Endothelial cell of umbilical vein (primary cell): ENCODE data around the gene NEB. TPM values are rescaled to one million over a fixed set of nuclear protein-coding genes. Genes with fewer than 3 reads are reported as not detected.

Experiments used
- BruUV-seq: library from RNA; stranded (reverse); fragments of 400-500 nt; replicated peaks from 2 replicates; lab custom pipeline; 2021; lab: Mats Ljungman, UMichigan
- CTCF ChIA-PET: fragments of 300-600, 350-600 bp; sonication (Branson Sonifier 250); formaldehyde crosslinking; loops from one replicate; lab custom pipeline; 2021; ENCODE audit warnings: antibody characterized with exemption, inconsistent platforms; lab: Charles Lee
- POLR2A ChIA-PET: fragments of 300-600, 350-600 bp; sonication (Branson Sonifier 250); formaldehyde crosslinking; loops from one replicate; lab custom pipeline; 2021; ENCODE audit warnings: antibody characterized with exemption, inconsistent platforms; lab: Charles Lee
- DNase-seq: peaks from one replicate; pipeline ENCODE4 v3.0.0-alpha.2; 2011; ENCODE audit warnings: low read depth, low spot score
- FAIRE-seq: peaks from 2 replicates; lab custom pipeline; 2011; peaks lifted over from hg19 to GRCh38; lab: Jason Lieb, UNC
- H2AFZ ChIP-seq: 2 replicates; pipeline ENCODE4 v1.6.0; 2012; ENCODE audit warnings: low read depth, low read length, control low read depth, inconsistent platforms
- H3K27ac ChIP-seq: 2 replicates; pipeline ENCODE4 v1.5.1; 2011; ENCODE audit warnings: low read depth, mild to moderate bottlenecking, control low read depth, low read length, moderate library complexity; ENCODE audit not compliant: insufficient read depth
- H3K27me3 ChIP-seq, 2 experiments: 2 replicates each; pipeline versions ENCODE4 v1.6.0 to v1.6.1; 2011; ENCODE audit warnings: low read length in 2 of 2, mixed read lengths in 1 of 2; ENCODE audit not compliant: control insufficient read depth in 2 of 2, insufficient read depth in 2 of 2
- H3K36me3 ChIP-seq, 2 experiments: 2 replicates in 1 of 2; 3 replicates in 1 of 2; pipeline ENCODE4 v1.5.1; 2011; ENCODE audit warnings: low read length in 2 of 2, mild to moderate bottlenecking in 1 of 2, moderate library complexity in 1 of 2; ENCODE audit not compliant: control insufficient read depth in 2 of 2, insufficient read depth in 2 of 2; ENCODE audit errors: extremely low read depth in 1 of 2
- H3K4me1 ChIP-seq: 3 replicates; pipeline ENCODE4 v1.5.1; 2011; ENCODE audit warnings: mild to moderate bottlenecking, low read length; ENCODE audit not compliant: control insufficient read depth, insufficient read depth; ENCODE audit errors: extremely low read depth
- H3K4me2 ChIP-seq: 2 replicates; pipeline ENCODE4 v1.6.1; 2011; ENCODE audit warnings: low read length, control low read depth, mixed read lengths; ENCODE audit not compliant: insufficient read depth
- H3K4me3 ChIP-seq, 3 experiments: fragments of 200-600 bp in 1 of 3; sonication (generic), shearing (Covaris generic) in 1 of 3; replicated peaks in 1 of 3; 2 replicates each; pipeline ENCODE4 v1.5.1; 2011 to 2016; ENCODE audit warnings: control low read depth in 3 of 3, low read length in 3 of 3, mild to moderate bottlenecking in 2 of 3, inconsistent platforms in 1 of 3, low read depth in 1 of 3, moderate library complexity in 1 of 3; ENCODE audit not compliant: insufficient read depth in 1 of 3
- H3K79me2 ChIP-seq: 2 replicates; pipeline ENCODE4 v1.6.0; 2012; ENCODE audit warnings: low read length, inconsistent platforms; ENCODE audit not compliant: control insufficient read depth, insufficient read depth
- H3K9ac ChIP-seq: replicated peaks from 2 replicates; pipeline ENCODE3; 2011; ENCODE audit warnings: low read length, control low read depth; ENCODE audit not compliant: insufficient read depth; ENCODE audit errors: extremely low read depth
- H3K9me1 ChIP-seq: replicated peaks from 3 replicates; pipeline ENCODE4 v1.6.0; 2011; ENCODE audit warnings: mild to moderate bottlenecking, low read length; ENCODE audit not compliant: control insufficient read depth, insufficient read depth; ENCODE audit errors: extremely low read depth
- H3K9me3 ChIP-seq: replicated peaks from 2 replicates; pipeline ENCODE4 v1.5.1; 2012; ENCODE audit warnings: low read length, inconsistent platforms; ENCODE audit not compliant: control insufficient read depth, insufficient read depth
- H4K20me1 ChIP-seq: replicated peaks from 2 replicates; pipeline ENCODE3; 2011; ENCODE audit warnings: mild to moderate bottlenecking, low read length; ENCODE audit not compliant: control insufficient read depth, insufficient read depth; ENCODE audit errors: extremely low read depth
- EZH2 ChIP-seq: IDR thresholded peaks from 2 replicates; pipeline ENCODE4 v1.6.1; 2012; ENCODE audit warnings: borderline replicate concordance, low read depth, mild to moderate bottlenecking, moderate library complexity, low read length, inconsistent platforms; ENCODE audit not compliant: severe bottlenecking
- FOS ChIP-seq: IDR thresholded peaks from 2 replicates; pipeline ENCODE4 v1.6.1; 2011; ENCODE audit warnings: mild to moderate bottlenecking, low read length, moderate library complexity, borderline replicate concordance; ENCODE audit not compliant: insufficient read depth
- GATA2 ChIP-seq: IDR thresholded peaks from 2 replicates; pipeline ENCODE4 v1.7.0; 2011; ENCODE audit warnings: low read depth, mild to moderate bottlenecking, moderate library complexity, mixed read lengths, low read length; ENCODE audit not compliant: insufficient read length, insufficient read depth
- JUN ChIP-seq: IDR thresholded peaks from 2 replicates; pipeline ENCODE4 v1.6.1; 2011; ENCODE audit warnings: borderline replicate concordance, low read depth; ENCODE audit not compliant: insufficient read length, insufficient read depth
- MYC ChIP-seq: IDR thresholded peaks from one replicate; pipeline ENCODE4 v1.6.1; 2011; ENCODE audit warnings: mild to moderate bottlenecking, low read depth, low read length
- POLR2A ChIP-seq: IDR thresholded peaks from 2 replicates; pipeline ENCODE4 v1.6.1; 2012; ENCODE audit warnings: low read depth, mild to moderate bottlenecking, control low read depth, low read length
- POLR2AphosphoS5 ChIP-seq: IDR thresholded peaks from 2 replicates; pipeline ENCODE4 v1.6.1; 2012; ENCODE audit warnings: low read depth, mild to moderate bottlenecking, control low read depth, low read length, moderate library complexity; ENCODE audit not compliant: insufficient read depth
- dilution Hi-C: fragments of 300-500 bp; cut with MboI; formaldehyde crosslinking; loops from one replicate; pipeline ENCODE4 v1.15.0; 2019; ENCODE audit warnings: low sequenced_read_pairs; ENCODE audit not compliant: extremely low pct_ligation_motif_present
- intact Hi-C: fragments of 100-400 bp; cut with micrococcal nuclease; formaldehyde crosslinking; loops from one replicate; pipeline ENCODE4 v1.10.0; 2022
- polyA plus RNA-seq, 4 experiments: library from polyadenylated mRNA; depleted of rRNA in 3 of 4; stranded (reverse) in 3 of 4; unstranded in 1 of 4; fragments of >200 nt; gene quantifications; 2 replicates each; pipeline versions ENCODE4 v1.2.1 to v1.2.3, GENCODE V29; 2011 to 2012; ENCODE audit warnings: missing spikeins in 1 of 4
- total RNA-seq: library from RNA; stranded (reverse); gene quantifications from 2 replicates; pipeline ENCODE4 v1.2.3, GENCODE V29; 2021
- TF ChIP-seq, protein P1 (sequence below), 2 donors: IDR thresholded peaks; 1 replicate in 1 of 2; 2 replicates in 1 of 2; pipeline ENCODE4 v1.5.1; 2011; ENCODE audit warnings: low read length in 2 of 2, mild to moderate bottlenecking in 2 of 2, moderate library complexity in 2 of 2, control low read depth in 1 of 2, inconsistent platforms in 1 of 2, low read depth in 1 of 2; ENCODE audit not compliant: insufficient read depth in 1 of 2; ENCODE audit errors: extremely low read depth in 1 of 2
- TF ChIP-seq, protein P2 (sequence below): IDR thresholded peaks from 2 replicates; pipeline ENCODE4 v1.6.1; 2011; ENCODE audit not compliant: insufficient read depth, insufficient read length

The NEB gene
- total and polyA plus RNA-seq, 2 donors (not counting 3 experiments of a cell fraction or from before 2014, with no cell fraction given): 0.84 to 1.8 TPM

DNA sequence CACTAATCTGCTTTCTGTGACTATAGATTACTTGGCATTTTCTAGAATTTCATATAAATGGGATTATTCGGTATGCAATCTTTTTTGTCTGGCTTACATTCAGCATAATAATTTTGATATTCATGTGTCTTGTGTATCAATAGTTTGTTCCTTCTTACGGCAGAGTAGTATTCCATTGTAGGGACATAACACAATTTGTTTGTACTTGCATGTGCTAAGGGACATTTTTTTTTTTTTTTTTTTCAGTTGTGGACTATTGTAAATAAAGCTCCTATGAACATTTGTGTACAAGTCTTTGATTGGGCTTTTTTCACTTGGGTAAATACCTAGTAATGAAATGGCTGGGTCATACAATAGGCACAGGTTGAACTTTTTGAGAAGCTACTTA lies 48.9 kb upstream of the NEB start:
- DNase-seq (no peak), FAIRE-seq (no peak)
- Histone ChIP-seq H3K9me1 (no peaks in the 10 kb centered on the region), H3K27ac (no peak overlapping the region), H3K79me2 (no peaks in the 10 kb centered on the region), H3K4me3 (no peak overlapping the region), H3K36me3 (peaks cover 4 to 6% of the 10 kb centered on the region in 2 experiments), H3K27me3 (no peaks in the 10 kb centered on the region), H4K20me1 (no peaks in the 10 kb centered on the region), H3K9ac (no peak overlapping the region), H2AFZ (no peak overlapping the region), H3K4me1 (no peaks in the 10 kb centered on the region), H3K9me3 (no peaks in the 10 kb centered on the region), H3K4me2 (no peak overlapping the region)
- dilution Hi-C loops: no loop called here
- POLR2A ChIA-PET: interaction anchor here (0.6 kb wide), 1 partner anchor 334 kb away, joined by 3 read pairs; no protein-coding TSS in a partner anchor
- CTCF ChIA-PET: interaction anchor here (1.1 kb wide), 1 partner anchor 50 kb away, joined by 3 read pairs; no protein-coding TSS in a partner anchor
- BruUV-seq: no TSS peak
- intact Hi-C loops: no loop called here
- TF ChIP-seq GATA2: no peak
- no peak for TF ChIP-seq EZH2
- no peak for TF ChIP-seq MYC
- TF ChIP-seq POLR2A: no peak
- TF ChIP-seq, protein P1, sequence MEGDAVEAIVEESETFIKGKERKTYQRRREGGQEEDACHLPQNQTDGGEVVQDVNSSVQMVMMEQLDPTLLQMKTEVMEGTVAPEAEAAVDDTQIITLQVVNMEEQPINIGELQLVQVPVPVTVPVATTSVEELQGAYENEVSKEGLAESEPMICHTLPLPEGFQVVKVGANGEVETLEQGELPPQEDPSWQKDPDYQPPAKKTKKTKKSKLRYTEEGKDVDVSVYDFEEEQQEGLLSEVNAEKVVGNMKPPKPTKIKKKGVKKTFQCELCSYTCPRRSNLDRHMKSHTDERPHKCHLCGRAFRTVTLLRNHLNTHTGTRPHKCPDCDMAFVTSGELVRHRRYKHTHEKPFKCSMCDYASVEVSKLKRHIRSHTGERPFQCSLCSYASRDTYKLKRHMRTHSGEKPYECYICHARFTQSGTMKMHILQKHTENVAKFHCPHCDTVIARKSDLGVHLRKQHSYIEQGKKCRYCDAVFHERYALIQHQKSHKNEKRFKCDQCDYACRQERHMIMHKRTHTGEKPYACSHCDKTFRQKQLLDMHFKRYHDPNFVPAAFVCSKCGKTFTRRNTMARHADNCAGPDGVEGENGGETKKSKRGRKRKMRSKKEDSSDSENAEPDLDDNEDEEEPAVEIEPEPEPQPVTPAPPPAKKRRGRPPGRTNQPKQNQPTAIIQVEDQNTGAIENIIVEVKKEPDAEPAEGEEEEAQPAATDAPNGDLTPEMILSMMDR (IDR thresholded peaks at IDR 0.05; ENCODE audit: extremely low read depth in 1 of 2, insufficient read depth in 1 of 2, low read depth in 1 of 2, low read length in 2 of 2): no peak
- no peak for TF ChIP-seq FOS
- TF ChIP-seq JUN: no peak
- TF ChIP-seq, protein P2, sequence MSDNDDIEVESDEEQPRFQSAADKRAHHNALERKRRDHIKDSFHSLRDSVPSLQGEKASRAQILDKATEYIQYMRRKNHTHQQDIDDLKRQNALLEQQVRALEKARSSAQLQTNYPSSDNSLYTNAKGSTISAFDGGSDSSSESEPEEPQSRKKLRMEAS: no peak
- no peak for TF ChIP-seq POLR2AphosphoS5
